ENCODE results near the gene PCDH15. TPM values are rescaled to one million over a fixed set of nuclear protein-coding genes. Genes with fewer than 3 reads are reported as not detected.

Gene PCDH15
- total and polyA plus RNA-seq, 2 of the 8 experiments (the other 6 are each of a cell fraction or from before 2014, with no cell fraction given): 0.11 TPM; not detected in 1

DNA sequence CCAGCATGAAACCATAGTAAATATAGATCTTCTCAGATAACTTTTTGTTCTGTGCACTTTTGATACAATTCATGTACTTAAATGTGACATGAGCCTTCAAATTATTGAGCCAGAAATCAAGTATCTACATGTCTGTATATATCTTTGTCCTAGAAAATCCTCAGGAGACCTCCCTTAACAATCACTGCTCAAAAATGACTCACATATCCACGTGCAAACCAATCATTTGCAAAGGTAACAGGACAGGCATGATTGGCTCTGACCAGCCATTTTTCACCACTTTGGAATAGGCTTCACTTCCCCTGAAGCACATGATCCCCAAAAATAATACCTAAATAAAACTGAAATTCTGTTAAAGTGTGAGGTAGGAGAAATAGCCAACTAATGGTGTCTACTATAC lies 902.5 kb downstream of the PCDH15 start:
- Histone ChIP-seq H3K4me1 (replicated peaks in 1 of 4; ENCODE audit: control insufficient read depth in 3 of 4, insufficient read depth in 4 of 4, low read length in 3 of 4) (no peaks in the 10 kb centered on the region), H2BK5ac (ENCODE audit: low read depth, low read length) (no peak overlapping the region), H3K27me3 (replicated peaks in 1 of 4; ENCODE audit: control insufficient read depth in 3 of 4, extremely low read depth in 1 of 4, insufficient read depth in 3 of 4, low read length in 3 of 4) (no peaks in the 10 kb centered on the region), H3K9me3 (ENCODE audit: insufficient read depth in 2 of 2, low read depth in 1 of 2, low read length in 1 of 2) (no peaks in the 10 kb centered on the region), H3K23me2 (ENCODE audit: low read depth, low read length) (no peaks in the 10 kb centered on the region), H4K20me1 (replicated peaks in 1 of 2; ENCODE audit: control insufficient read depth in 1 of 2, insufficient read depth in 2 of 2, low read length in 2 of 2) (no peaks in the 10 kb centered on the region), H2AK5ac (ENCODE audit: low read depth, low read length) (no peak overlapping the region), H3K23ac (ENCODE audit: insufficient read length) (no peak overlapping the region), H3K36me3 (ENCODE audit: control insufficient read depth in 2 of 4, insufficient read depth in 4 of 4, low read length in 3 of 4) (no peaks in the 10 kb centered on the region), H3K4ac (replicated peaks; ENCODE audit: insufficient read length, low read depth, low read length) (no peak overlapping the region), H2BK12ac (ENCODE audit: low read depth, low read length) (no peak overlapping the region), H3K14ac (ENCODE audit: insufficient read length) (no peak overlapping the region), H4K91ac (replicated peaks; ENCODE audit: insufficient read length, low read length) (no peak overlapping the region), H3K9ac (replicated peaks in 1 of 4; ENCODE audit: extremely low read depth in 1 of 4, low read depth in 3 of 4, low read length in 3 of 4) (no peak overlapping the region), H3K56ac (replicated peaks; ENCODE audit: insufficient read length, low read depth, low read length) (no peak overlapping the region), H3K79me2 (ENCODE audit: control insufficient read depth in 1 of 2, insufficient read depth in 2 of 2, low read length in 2 of 2) (no peaks in the 10 kb centered on the region), H2AFZ (ENCODE audit: low read length) (no peak overlapping the region), H2BK15ac (ENCODE audit: low read length) (no peak overlapping the region), H4K8ac (ENCODE audit: extremely low read depth, insufficient read depth, low read length) (no peak overlapping the region), H4K5ac (ENCODE audit: insufficient read length, low read depth, low read length) (no peak overlapping the region), H3K4me3 (ENCODE audit: extremely low read depth in 1 of 4, insufficient read depth in 2 of 4, low read depth in 3 of 4, low read length in 4 of 4) (no peak overlapping the region), H3K27ac (ENCODE audit: low read depth, low read length) (no peak overlapping the region), H3K4me2 (ENCODE audit: insufficient read depth in 1 of 2, low read depth in 2 of 2, low read length in 2 of 2) (no peak overlapping the region), H2BK120ac (replicated peaks; ENCODE audit: low read depth, low read length) (no peak overlapping the region), H3K18ac (ENCODE audit: extremely low read depth, low read length) (no peak overlapping the region), H3K79me1 (ENCODE audit: low read depth, low read length) (no peaks in the 10 kb centered on the region), H2BK20ac (ENCODE audit: low read length) (no peak overlapping the region)
- DNase-seq (ENCODE audit: low read depth in 1 of 2, low spot score in 2 of 2): no peak
- no peak for FAIRE-seq
- WGBS, 2 experiments (ENCODE audit: extremely low coverage in 1 of 2, insufficient coverage in 1 of 2, insufficient read length in 1 of 2, insufficient replicate concordance in 2 of 2, low coverage in 1 of 2, low lambda C conversion rate in 2 of 2, missing lambda C conversion rate in 1 of 2): 85% methylated on average over 1 of the region's 1 CpG; no CpG with 5 or more reads in 1 of the 2 experiments
- CTCF ChIA-PET (ENCODE audit: partially characterized antibody): no interaction called here
- POLR2A ChIA-PET (ENCODE audit: partially characterized antibody): no interaction called here
- TF ChIP-seq RNF2 (IDR thresholded peaks at IDR 0.05; ENCODE audit: borderline replicate concordance, low read depth, low read length, missing control alignments, poor library complexity, severe bottlenecking) (no peak), POLR2A (IDR thresholded peaks at IDR 0.05; ENCODE audit: control extremely low read depth in 1 of 2, low read depth in 2 of 2, low read length in 2 of 2) (no peak), GTF2F1 (IDR thresholded peaks at IDR 0.05; ENCODE audit: borderline replicate concordance, low read depth, low read length) (no peak), SRF (IDR thresholded peaks at IDR 0.05; ENCODE audit: low read depth, low read length) (no peak), BACH1 (IDR thresholded peaks at IDR 0.05; ENCODE audit: low read length) (no peak), SAP30 (IDR thresholded peaks at IDR 0.05; ENCODE audit: insufficient read depth, insufficient replicate concordance, low read length) (no peak), CHD1 (IDR thresholded peaks at IDR 0.05; ENCODE audit: low read depth, low read length) (no peak), KDM5A (IDR thresholded peaks at IDR 0.05; ENCODE audit: low read length) (no peak), CBX8 (IDR thresholded peaks at IDR 0.05; ENCODE audit: borderline replicate concordance, low read depth, low read length) (no peak)
- TF ChIP-seq, protein P1, sequence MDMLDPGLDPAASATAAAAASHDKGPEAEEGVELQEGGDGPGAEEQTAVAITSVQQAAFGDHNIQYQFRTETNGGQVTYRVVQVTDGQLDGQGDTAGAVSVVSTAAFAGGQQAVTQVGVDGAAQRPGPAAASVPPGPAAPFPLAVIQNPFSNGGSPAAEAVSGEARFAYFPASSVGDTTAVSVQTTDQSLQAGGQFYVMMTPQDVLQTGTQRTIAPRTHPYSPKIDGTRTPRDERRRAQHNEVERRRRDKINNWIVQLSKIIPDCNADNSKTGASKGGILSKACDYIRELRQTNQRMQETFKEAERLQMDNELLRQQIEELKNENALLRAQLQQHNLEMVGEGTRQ (IDR thresholded peaks at IDR 0.05; ENCODE audit: low read length): no peak
- TF ChIP-seq, protein P2, sequence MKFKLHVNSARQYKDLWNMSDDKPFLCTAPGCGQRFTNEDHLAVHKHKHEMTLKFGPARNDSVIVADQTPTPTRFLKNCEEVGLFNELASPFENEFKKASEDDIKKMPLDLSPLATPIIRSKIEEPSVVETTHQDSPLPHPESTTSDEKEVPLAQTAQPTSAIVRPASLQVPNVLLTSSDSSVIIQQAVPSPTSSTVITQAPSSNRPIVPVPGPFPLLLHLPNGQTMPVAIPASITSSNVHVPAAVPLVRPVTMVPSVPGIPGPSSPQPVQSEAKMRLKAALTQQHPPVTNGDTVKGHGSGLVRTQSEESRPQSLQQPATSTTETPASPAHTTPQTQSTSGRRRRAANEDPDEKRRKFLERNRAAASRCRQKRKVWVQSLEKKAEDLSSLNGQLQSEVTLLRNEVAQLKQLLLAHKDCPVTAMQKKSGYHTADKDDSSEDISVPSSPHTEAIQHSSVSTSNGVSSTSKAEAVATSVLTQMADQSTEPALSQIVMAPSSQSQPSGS (IDR thresholded peaks at IDR 0.05; ENCODE audit: low read length): no peak
- TF ChIP-seq, protein P3, sequence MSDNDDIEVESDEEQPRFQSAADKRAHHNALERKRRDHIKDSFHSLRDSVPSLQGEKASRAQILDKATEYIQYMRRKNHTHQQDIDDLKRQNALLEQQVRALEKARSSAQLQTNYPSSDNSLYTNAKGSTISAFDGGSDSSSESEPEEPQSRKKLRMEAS (IDR thresholded peaks at IDR 0.05): no peak
